OCI-M2 (cell line): ENCODE results near the gene MTF2.
"Not testable (repeated sequence)": the region's sequence is repeated elsewhere in the genome, so short reads cannot be mapped to it uniquely, and the experiment has no call there.

ENCODE experiments used
- DNase-seq: peaks from one replicate; lab custom pipeline; 2025; ENCODE audit not compliant: unreplicated experiment; lab: John Stamatoyannopoulos, UW

Gene MTF2

DNA sequence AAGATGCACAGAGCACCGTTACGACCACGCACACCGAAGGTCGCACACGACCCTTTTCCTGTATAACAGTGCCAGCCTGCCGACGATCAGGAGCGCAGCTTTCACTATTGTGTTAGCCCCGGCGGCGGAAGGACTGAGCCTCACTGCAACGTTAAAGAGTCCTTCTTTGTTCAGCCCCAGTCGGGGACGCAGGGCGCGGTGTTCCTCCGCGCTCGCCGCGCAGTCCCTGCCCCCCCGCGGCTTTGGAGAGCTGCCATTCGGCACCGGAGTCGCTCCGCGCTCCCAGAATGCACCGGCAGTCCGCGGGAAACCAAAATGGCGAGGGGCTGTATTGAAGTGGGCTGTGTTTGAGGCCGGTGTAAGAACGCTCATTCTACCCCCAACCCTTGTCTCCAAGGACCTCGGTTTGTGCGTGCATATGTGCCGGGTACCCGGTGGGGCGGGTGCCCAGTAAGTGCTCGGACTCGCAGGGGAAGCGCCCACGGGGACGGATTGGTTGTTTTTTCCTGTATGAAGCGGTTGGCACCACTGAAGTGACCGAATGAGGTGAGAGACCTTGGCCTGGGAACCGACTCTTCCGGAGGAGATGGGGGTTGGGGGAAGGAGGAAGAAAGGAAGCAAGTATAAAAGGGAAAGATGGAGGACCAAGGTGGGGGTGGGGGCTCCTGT is at the start of gene MTF2:
Gene MTF2 (plus strand): TSS at position 298 of the 669 bp plus-strand sequence. CDS start 244 bp downstream, at position 542.
- peak; percentile 65 for DNase-seq

DNA sequence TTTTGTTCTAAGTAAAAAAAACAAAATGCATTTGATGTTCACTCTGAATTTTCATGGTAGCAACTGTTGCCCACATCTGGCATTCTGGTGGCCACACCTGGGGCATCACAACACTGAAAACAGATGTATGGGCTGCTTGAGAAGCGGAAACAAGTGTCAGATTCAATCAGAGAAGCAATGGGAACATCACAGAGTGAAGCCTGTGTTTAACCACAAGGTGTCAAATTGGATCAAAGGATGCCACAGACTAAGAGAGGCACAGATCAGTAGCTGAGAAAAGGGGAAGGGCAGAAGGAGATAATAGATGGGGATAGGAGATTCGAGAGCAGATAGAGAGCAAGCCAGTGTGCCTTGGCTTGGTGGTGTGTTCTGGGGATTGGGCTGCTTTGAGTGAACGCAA is 49.8 kb upstream of the MTF2 start:
- DNase-seq = no peak

DNA sequence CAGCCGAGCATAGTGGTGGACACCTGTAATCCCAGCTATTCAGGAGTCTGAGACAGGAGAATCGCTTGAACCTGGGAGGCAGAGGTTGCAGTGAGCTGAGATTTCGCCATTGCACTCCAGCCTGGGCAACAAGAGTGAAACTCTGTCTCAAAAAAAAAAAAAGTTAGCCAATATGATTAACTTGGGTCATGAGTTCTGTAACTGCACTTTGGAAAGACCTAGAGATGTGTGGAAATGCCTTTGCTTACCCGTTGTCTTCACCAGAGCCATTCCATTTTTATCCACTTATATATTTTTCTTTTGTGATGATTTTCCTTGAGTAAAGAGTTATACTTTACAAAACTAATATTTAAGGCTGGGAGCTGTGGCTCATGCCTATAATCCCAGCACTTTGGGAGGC is 48.9 kb upstream of the MTF2 start:
- DNase-seq = not testable (repeated sequence)

DNA sequence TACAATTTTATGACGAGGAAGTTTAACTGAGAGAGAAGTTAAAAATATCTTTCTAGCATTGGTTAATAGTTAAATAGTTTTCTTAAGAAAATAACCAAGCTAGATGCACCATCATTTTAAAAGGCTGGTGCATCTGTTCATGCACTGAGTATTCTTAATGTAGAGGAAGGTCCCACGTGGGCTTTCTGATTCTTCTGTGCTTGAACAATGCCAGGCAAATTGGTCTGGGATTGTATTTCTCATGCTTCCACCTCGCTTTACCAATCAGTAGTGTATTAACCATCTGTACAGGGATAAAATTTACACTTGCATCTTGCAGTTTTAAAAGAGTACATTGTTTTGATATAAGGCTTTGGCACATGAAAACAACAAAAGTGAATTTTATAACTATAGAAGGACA is 47.4 kb upstream of the MTF2 start:
- no peak for DNase-seq

DNA sequence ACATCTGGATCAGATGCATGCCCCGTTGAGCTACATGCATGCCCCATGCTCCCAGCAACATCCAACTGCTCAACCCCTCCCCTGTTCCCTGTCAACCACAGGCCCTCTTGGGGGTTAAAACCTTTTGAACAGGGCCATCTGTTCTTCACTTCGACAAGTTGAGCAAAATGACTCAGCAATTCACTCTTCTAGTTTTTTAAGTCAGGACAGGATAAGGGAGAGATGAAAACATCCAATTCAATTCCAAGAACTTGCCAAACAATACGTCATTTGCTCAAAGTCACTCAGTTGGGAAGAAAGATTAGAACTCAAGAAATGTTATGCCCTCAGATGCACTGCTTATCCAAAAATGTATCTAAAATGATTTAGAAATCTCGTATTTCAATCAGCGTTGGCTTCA is 46.1 kb upstream of the MTF2 start:
- DNase-seq = no peak

DNA sequence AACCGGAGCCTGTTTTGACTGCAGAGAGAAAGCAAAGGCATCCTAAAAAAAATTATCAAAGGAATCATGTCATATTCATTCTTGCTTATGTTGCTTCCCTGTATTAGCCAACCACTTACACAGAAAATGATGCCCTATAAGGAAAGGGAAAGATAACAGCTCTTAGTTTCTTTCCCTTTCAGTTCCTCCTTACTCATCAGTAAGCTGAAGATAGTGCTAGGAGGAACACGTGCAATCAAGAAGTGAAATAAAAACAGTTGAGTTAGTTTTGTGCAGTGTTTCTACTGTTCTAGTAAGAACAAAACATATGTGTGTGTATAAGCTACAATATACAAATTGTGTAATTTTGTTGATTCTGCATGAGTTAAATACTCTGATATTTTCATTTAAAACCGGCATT is 45.3 kb upstream of the MTF2 start:
- no peak for DNase-seq

DNA sequence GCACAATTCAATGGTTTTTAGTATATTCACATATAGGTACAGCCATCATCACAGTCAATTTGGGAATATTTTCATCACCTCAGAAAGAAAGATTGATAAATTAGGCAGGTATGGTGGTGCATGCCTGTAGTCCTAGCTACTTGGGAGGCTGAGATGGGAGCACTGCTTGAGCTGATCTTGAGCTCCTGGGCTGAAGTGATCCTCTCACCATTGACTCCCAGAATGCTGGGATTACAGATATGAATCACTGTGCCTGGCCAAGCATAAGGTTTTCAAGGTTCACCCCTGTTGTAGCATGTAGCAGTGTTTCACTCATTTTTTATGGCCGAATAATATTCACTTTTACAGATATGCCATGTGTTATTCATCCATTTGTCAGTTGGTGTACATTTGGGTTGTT is 44.7 kb upstream of the MTF2 start:
- no peak for DNase-seq

DNA sequence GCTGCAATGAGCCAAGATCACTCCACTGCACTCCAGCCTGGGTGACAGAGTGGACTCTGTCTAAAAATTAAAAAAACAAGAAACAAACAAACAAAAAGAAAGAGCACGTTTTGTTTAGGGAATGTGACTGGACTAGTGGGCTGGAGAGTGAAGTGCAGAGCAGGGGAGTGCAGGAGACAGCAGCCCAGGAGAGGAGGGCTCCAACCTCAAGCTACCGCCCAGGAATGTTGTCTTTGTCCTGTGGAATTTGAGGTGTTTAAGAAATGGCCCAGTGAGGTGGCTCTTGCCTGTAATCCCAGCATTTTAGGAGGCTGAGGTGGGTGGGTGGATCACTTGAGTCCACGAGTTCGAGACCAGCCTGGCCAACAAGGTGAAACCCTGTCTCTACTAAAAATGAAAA is 42.4 kb upstream of the MTF2 start:
- no peak for DNase-seq

DNA sequence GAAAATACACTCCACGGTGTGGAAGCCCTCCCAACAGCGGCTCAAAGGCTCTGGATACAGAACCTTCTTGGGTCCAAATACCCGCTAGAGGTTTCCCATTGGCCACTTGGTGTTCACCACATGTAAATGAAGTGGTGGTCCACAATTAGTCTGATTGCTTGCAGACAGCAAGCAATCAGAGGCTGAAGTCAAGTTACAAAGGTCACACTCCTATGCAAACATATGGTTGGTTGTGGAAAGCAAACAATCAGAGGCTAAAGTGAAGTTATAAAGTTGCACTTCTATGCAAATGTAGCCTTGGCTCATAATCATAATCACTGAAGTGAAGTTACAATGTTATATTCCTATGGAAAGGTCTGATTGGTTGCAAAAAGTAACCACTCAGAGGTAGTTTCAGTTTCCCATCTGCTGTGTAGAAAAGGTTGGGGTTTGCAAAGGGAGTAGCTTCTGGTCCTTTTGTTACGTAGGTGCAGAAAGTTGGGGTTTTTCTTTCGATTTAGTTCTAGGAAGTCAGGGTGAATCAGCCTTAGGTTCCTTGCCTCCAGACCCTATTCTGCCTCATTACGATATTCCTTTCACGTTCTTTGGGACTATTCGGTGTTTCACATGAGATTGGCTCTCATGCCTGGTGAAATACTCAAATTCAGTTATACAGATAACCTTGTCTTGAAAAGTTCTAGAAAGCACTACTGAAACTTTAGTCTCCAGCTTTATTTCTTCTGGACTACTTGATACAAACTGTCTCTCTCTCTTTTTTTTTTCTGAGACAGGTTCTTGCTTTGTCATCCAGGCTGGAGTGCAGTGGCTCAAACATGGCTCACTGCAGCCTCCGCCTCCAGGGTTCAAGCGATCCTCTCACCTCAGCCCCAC is 36.7 kb upstream of the MTF2 start:
- DNase-seq = no peak

DNA sequence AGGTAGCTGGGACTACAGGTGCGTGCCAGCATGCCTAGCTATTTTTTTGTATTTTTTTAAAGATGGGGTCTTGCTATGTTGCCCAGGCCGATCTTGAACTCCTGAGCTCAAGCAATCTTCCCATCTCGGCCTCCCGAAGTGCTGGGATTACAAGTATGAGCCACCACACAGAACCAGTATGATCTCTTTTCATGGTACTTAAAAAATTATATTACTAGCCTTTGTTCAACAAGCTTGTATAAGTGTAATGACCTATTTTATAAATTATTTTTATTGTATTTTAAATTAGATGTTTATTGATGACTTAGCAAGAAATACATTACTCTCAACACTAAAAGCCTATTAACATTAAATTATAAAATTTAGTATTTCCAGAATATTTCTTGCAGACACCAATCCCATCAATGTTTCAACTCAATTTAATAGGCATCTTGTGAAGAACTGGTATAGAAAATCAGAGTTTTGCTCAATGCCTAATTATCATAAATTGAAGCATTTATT is 36.0 kb upstream of the MTF2 start:
- no peak for DNase-seq

DNA sequence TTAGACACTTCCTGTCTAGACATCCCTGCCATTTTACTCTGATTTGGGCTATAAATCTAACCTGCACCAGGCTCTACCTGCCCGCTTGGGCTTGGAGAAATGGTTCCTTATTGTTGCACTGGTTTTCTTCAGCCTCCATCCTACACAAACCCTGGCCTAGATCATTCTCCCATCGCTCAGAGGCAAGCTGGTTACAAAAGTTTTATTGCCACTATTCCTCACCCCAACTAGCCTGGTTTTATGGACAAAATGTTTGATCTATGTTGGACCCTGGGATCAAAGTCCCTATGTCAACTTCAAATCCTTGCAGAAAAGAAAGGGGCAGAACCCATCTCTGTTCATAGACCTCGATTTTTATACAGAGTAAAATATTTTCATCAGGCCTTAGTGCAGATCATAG is 31.5 kb upstream of the MTF2 start:
- DNase-seq = no peak

DNA sequence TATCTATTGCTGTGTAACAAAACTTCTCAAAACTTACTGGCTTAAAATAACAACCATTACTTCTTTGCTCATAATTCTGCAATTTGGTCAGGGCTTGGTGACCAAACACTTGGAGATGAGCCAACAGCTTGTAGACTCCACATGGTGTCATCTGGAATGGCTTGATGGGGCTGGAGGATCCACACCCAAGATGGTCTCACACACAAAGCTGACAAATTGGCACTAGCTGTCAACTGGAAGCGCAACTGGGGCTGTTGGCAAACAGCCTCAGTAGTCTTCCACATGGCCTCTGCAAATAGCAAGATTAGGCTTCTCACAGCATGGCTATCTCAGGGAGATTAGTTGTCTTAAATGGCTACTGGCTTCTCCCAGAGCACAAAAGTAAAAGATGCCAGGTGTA is 27.1 kb upstream of the MTF2 start:
- no peak for DNase-seq

DNA sequence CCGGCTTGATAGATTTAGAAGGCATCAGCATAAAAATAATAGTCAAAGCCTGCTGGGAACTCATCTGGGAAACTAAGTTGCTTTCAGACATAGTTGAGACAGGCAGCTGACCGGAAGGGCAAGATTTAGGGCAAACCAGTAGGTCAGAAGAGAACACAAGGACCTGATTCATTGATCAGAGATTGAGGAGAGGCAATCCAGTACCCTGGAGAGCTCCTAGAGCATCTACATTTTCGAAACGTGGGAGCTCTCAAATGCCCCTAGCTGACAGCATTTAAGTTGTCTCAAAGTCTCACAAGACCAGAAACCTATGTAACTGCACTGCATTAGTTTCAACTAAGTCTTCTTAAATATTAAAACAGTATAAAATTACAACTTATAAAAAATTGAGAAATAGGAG is 22.9 kb upstream of the MTF2 start:
- DNase-seq = peak; percentile 16

DNA sequence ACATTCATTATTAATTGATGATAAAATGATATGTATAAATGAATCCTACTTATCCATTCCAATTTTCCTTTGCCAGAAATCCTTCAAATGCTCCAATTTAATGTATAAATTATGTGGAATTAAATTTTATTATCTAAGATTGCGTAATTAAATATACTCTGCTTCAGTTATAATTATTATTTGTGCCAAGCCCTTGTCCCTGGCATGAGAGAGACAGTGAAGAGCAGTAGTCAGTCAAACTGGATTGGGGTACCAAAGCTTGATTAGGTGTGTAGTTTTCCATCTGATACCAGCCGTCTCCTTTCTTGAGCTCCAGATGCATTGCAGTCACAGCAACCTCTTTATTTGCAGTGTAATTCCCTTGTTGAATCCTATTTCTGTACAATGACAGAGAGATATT is 22.4 kb upstream of the MTF2 start:
- DNase-seq = no peak

DNA sequence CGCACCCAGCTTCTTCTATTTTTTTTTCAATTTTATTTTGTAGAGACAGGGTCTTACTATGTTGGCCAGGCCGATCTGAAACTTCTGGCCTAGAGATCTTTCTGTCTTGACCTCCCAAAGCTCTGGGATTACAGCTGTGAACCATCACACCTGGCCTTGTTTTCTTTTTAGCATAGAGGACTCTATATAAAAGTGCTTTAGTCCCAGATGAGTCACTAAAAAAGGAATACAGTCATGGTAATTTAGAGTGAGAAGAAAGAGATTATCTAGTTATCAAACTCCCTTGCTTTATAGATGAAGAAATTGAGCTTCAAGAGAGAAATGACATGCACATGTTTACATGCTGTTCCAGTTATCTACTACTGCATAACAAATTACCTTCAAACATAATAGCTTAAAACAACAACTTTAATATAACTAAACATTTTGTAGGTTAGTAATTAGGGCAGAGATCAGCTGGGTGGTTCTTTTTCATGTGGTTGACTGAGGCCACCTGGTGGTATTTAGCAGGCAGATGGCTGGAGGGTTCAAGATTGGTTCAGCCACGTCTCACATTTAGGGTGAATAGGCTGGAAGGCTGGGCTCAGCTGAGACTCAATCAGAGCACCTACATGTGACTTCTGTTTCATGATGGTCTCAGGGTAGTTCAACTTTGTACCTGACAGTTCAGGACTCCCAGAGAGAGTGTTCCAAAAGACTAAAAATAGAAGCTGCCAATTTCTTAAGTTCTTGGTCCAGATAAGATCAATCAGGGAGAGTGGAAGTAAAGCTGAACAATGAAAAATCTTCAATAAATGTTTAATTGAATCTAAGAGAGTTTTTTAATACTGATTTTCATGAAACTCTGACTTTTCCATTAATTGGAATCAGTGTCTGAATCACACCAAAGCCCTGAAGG is 16.9 kb upstream of the MTF2 start:
- no peak for DNase-seq

DNA sequence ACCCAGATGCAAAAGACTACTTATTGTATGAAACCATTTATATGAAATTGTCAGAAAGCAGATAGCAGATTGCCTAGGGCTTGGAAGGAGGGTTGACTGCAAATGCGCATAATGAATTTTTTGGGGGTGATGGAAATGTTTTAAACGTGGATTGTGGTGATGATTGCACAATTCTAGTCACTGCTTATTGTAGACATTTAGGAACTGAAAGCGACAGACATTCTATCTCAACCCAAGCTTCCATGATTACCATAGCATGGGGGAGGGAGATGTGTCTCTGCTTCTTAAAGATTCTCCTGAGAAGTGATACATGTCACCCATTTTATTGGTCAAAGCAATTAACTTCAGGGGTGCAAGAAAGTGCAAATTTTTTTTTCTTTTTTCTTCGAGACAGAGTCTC is 2.8 kb upstream of the MTF2 start:
- DNase-seq = no peak

DNA sequence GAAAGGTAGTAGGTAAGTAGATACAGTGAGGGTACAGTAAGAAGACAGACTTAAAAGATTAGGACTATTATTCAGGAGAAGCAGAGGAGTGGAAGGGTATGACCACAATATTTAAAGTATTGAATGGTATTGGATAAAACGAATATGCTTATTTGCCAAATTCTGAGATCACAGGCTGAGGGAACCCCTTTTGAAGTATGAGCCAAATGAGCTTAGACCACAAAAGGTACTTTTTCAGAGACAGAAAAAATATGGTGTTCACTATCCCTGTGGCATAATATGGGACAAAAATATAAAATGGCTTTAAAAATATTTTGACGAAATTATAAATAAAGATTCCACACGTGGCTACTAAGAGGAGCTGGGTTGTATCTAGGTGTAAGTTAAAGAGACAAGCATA is 880 bp upstream of the MTF2 start:
- DNase-seq = no peak

DNA sequence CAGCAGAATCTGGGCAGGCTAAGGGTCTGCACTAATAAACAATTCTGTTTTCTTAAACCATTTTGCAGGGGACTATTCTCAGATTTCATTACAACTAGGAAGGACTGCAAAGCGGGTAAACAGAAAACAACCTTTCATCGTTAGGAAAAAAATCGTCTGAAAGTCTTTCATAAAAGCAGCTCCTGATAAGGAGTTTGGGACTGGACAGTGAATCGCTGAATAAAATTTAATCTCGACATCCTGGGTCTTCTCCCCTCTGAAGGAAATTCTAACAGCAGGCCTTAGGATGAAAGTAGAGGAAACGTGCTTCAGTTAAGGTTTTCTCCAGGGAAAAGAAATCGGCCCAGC is 471 bp upstream of the MTF2 start:
- DNase-seq = no peak

DNA sequence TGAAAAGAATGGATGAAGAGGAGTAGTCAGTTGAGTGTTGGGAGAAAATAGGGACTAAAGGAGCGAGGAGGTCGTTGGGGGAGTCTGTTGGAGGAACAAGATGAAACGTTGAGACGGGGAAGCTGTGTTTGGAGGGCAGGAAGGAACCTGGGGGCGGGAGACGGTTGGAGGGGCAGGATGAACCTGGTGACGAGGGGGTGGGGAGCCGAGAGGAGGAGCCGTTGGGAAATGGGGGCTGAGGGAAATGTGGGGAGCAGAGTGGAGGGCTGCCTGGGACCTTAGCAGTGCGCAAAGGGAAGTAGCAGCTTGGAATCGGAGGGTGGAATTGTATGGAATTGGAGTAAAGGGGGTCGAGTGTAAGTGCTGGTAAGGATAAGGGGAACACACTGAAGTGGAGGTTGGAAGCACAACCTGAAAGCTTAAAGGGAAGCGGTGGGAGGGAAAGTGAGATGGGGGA is 630 bp downstream of the MTF2 start:
- DNase-seq = no peak

DNA sequence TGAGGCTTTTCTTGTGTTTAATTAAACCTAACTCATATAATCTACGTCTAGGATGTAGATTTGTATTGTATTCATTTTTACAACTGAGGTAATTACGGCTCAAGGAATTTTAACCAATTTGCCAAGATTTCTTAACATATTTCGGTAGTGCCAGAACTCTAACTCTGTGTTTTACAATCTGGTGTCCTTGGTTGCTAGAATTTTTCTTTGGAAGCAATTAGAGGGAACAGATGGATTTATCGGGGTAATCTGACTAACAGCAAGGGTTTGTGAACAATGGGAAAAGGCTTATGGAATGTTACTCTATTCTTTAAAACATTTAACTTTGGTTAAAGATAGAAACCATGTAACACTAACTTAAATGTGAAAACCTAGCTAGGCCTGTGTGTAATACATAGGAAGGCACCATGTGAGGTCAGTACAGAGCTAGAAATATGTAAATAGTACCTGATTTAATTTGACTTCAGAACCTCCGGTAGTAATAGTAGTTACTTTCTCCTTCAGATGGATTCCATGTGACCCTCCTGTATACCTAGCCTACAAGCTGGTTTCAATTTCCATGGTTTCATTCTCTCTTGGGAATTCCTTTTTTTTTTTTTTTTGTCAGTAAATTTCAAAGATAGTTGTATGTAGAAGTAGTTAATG is 1.2 kb downstream of the MTF2 start:
- no peak for DNase-seq

DNA sequence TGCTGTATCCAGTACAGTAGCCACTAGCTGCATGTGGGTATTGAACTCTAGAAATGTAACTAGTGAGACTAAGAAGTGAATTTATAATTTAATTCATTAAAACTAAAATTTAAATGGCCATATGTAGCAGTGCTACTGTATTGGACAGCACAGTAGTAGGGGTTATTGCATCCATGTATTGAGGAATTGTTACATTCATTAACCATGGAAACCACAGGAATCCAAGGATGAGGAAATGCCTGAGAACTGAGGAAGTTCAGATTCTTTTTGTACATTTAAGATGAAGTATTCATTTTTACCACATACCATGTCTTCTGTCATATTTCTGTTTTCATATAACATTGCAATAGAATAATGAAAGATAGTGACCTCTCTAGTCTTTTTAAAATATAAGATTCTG is 2.6 kb downstream of the MTF2 start:
- no peak for DNase-seq
